ENCODE results near the gene RIN2. TPM values are rescaled to one million over a fixed set of nuclear protein-coding genes. Genes with fewer than 3 reads are reported as not detected.

The RIN2 gene
- total RNA-seq, 1 experiment from 2014 or later, result 1.0 TPM

DNA sequence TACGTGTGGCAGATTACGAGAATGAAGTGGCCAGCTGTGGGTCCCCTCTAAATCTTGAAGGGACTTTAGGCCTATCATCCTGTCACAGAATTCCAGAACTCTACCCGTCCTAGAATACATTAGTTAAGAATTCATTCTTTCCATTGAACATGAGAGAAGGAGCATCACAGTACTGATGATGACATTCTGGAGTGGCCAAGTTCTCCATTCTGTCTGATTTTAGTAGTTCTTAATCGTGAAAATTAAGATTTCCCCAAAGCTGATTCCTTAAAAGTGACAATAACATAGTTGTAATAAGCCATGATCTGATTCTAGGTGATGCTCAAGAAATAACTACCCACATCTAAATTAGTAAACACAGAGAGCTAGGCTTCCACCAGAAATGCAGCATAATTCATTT, 35.0 kb upstream of the RIN2 start:
- H4K91ac ChIP-seq (ENCODE audit: insufficient read length, low read depth, low read length), result no peak overlapping the region
- H4K5ac ChIP-seq (ENCODE audit: insufficient read length, low read depth, low read length), result no peak overlapping the region
- no peaks in the 10 kb centered on the region for H4K20me1 ChIP-seq (ENCODE audit: control insufficient read depth, insufficient read depth, insufficient read length)
- H2BK120ac ChIP-seq (ENCODE audit: low read depth, low read length, poor library complexity, severe bottlenecking), result no peak overlapping the region
- WGBS (ENCODE audit: extremely low coverage, insufficient read length, low lambda C conversion rate), result no CpG with 5 or more reads among the region's 4 CpGs
- H2AK5ac ChIP-seq (ENCODE audit: insufficient read length, low read length), result no peak overlapping the region
- H3K9me3 ChIP-seq (ENCODE audit: control insufficient read depth, low read depth, low read length), result peaks cover 1% of the 10 kb centered on the region
- H2BK15ac ChIP-seq (ENCODE audit: low read depth, low read length), result no peak overlapping the region
- no peak overlapping the region for H3K9ac ChIP-seq (ENCODE audit: extremely low read depth, insufficient read length, low read length)
- no peak overlapping the region for H3K18ac ChIP-seq (ENCODE audit: insufficient read length, low read depth, low read length)
- no peak overlapping the region for H2BK5ac ChIP-seq (ENCODE audit: insufficient read length, low read length)
- H3K4ac ChIP-seq (ENCODE audit: low read depth, low read length), result no peak overlapping the region
- no peak for DNase-seq
- H3K4me3 Mint-ChIP-seq, result no peak overlapping the region
- H3K4me2 ChIP-seq (ENCODE audit: insufficient read depth, insufficient read length, low read length), result no peak overlapping the region
- H3K79me2 ChIP-seq (ENCODE audit: insufficient read depth, low read length), result no peaks in the 10 kb centered on the region
- no peaks in the 10 kb centered on the region for H3K79me1 ChIP-seq (ENCODE audit: insufficient read depth, low read depth, low read length, poor library complexity, severe bottlenecking)
- H3K14ac ChIP-seq (ENCODE audit: insufficient read depth, low read length), result no peak overlapping the region
- no peak overlapping the region for H2BK20ac ChIP-seq (ENCODE audit: low read depth, low read length, poor library complexity, severe bottlenecking)
- no peaks in the 10 kb centered on the region for H3K9me3 Mint-ChIP-seq
- H4K8ac ChIP-seq (replicated peaks; ENCODE audit: insufficient read length, low read depth, low read length), result no peak overlapping the region
- no peak overlapping the region for H3T11ph ChIP-seq (ENCODE audit: low read length)
- no peaks in the 10 kb centered on the region; a peak in 1 of 7 replicates for H3K36me3 Mint-ChIP-seq (ENCODE audit: insufficient read depth in 1 of 3, low read depth in 3 of 3)
- H2BK12ac ChIP-seq (ENCODE audit: insufficient read length, low read depth, low read length), result no peak overlapping the region
- H3K27me3 Mint-ChIP-seq (ENCODE audit: low read depth), result peaks cover 7% of the 10 kb centered on the region
- H3K27ac Mint-ChIP-seq, result no peak overlapping the region
- H3K27ac ChIP-seq (ENCODE audit: insufficient read length, low read depth, low read length), result no peak overlapping the region
- H3K4me1 ChIP-seq (ENCODE audit: insufficient read depth, low read length), result no peaks in the 10 kb centered on the region
- H3K27me3 ChIP-seq (ENCODE audit: insufficient read depth, low read length), result no peaks in the 10 kb centered on the region
- TF ChIP-seq, protein P1, sequence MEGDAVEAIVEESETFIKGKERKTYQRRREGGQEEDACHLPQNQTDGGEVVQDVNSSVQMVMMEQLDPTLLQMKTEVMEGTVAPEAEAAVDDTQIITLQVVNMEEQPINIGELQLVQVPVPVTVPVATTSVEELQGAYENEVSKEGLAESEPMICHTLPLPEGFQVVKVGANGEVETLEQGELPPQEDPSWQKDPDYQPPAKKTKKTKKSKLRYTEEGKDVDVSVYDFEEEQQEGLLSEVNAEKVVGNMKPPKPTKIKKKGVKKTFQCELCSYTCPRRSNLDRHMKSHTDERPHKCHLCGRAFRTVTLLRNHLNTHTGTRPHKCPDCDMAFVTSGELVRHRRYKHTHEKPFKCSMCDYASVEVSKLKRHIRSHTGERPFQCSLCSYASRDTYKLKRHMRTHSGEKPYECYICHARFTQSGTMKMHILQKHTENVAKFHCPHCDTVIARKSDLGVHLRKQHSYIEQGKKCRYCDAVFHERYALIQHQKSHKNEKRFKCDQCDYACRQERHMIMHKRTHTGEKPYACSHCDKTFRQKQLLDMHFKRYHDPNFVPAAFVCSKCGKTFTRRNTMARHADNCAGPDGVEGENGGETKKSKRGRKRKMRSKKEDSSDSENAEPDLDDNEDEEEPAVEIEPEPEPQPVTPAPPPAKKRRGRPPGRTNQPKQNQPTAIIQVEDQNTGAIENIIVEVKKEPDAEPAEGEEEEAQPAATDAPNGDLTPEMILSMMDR (conservative IDR thresholded peaks at IDR 0.05), result no peak
- no peaks in the 10 kb centered on the region for H3K4me1 Mint-ChIP-seq
- H3K56ac ChIP-seq (ENCODE audit: insufficient read length, low read depth, low read length), result no peak overlapping the region
- H3K23me2 ChIP-seq (ENCODE audit: insufficient read length, low read depth, low read length, poor library complexity, severe bottlenecking), result no peaks in the 10 kb centered on the region
- H3K23ac ChIP-seq (ENCODE audit: insufficient read length, low read depth, low read length), result no peak overlapping the region
- no peak overlapping the region for H2AFZ ChIP-seq (ENCODE audit: low read length)

Data from H9 (cell line).